ENCODE measurements around the gene ZNF48.
A peak's percentile ranks its signal among the peaks of the same experiment; 100 is the strongest.

The ZNF48 gene

GRCh38 chr16:30369091-30369937 is 25.9 kb upstream of the ZNF48 start:
- Histone ChIP-seq H3K79me1 (ENCODE audit: low read depth, low read length) (peaks cover 10% of the 10 kb centered on the region), H4K91ac (ENCODE audit: low read depth, low read length, poor library complexity) (no peak overlapping the region), H3K27ac (replicated peaks; ENCODE audit: low read length) (peak overlapping the region; percentile 84), H3K4me1 (ENCODE audit: control insufficient read depth in 2 of 2, insufficient read depth in 1 of 2, low read depth in 1 of 2, low read length in 2 of 2) (peaks cover 19 to 23% of the 10 kb centered on the region in 2 donors), H3K14ac (ENCODE audit: low read length) (no peak overlapping the region), H3K18ac (ENCODE audit: low read length) (peak overlapping the region; percentile 86), H3K23ac (ENCODE audit: low read depth, low read length, poor library complexity) (peak overlapping the region; percentile 78), H3K27me3 (ENCODE audit: control insufficient read depth in 3 of 3, insufficient read depth in 3 of 3, low read depth in 1 of 3, low read length in 3 of 3) (no peaks in the 10 kb centered on the region), H2BK15ac (ENCODE audit: low read length) (no peak overlapping the region), H2BK12ac (ENCODE audit: low read length) (no peak overlapping the region), H3K4ac (ENCODE audit: low read length) (no peak overlapping the region), H4K8ac (ENCODE audit: low read depth, low read length) (no peak overlapping the region), H3K9me3 (replicated peaks in 1 of 2; ENCODE audit: control insufficient read depth in 2 of 2, insufficient read depth in 1 of 2, low read depth in 1 of 2, low read length in 2 of 2) (no peaks in the 10 kb centered on the region), H2AFZ (ENCODE audit: low read length) (peak overlapping the region; percentile 75), H3K4me3 (ENCODE audit: low read length in 2 of 2) (peak overlapping the region; percentile 82 to 87), H2BK5ac (ENCODE audit: low read length) (peak overlapping the region; percentile 43), H3K4me2 (ENCODE audit: insufficient read depth, low read length, poor library complexity, severe bottlenecking) (peak overlapping the region; percentile 95), H2AK5ac (ENCODE audit: low read depth, low read length) (peak overlapping the region; percentile 47), H2BK120ac (ENCODE audit: low read depth, low read length) (no peak overlapping the region), H3K9ac (ENCODE audit: low read depth, low read length, poor library complexity) (peak overlapping the region; percentile 87), H3K36me3 (replicated peaks in 1 of 2; ENCODE audit: control insufficient read depth in 2 of 2, insufficient read depth in 2 of 2, low read length in 2 of 2) (peaks cover 4 to 28% of the 10 kb centered on the region in 2 donors)
- no peak for DNase-seq (ENCODE audit: low spot score)
- WGBS, 2 donors (ENCODE audit: extremely low coverage in 2 of 2, insufficient read length in 2 of 2, insufficient replicate concordance in 1 of 2) = no CpG with 5 or more reads among the region's 45 CpGs

DNA sequence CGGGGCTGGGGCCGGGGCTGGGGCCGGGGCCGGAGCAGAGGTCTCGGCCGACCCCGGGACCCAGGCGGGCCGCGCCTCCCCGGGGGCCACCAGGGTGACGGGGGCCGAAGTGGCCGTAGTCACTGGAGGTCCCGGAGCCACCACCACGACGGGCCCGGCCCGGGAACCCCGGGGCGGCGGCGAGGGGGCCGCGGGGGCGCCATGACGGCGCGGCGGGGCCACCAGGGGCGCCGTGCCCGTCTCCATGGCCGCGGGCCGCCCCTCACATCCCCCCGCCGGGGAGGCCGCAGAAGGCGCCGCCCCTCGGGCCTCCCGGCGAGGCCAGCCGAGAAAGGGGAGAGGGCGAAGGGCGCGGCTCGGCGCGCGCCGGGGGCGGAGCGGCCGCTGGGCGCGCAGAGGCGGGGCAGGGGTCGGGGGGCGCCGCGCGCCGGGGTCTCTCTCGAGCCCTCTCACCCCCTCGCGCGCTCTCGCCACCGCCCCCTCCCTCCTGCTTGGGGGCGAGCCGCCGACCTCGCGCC is 25.2 kb upstream of the ZNF48 start:
- Histone ChIP-seq H3K4me2 (ENCODE audit: insufficient read depth, low read length, poor library complexity, severe bottlenecking) (peak overlapping the region; percentile 95), H3K18ac (ENCODE audit: low read length) (peak overlapping the region; percentile 52), H3K4me3 (ENCODE audit: low read length in 2 of 2) (peak overlapping the region; percentile 82 to 87), H3K9me3 (replicated peaks in 1 of 2; ENCODE audit: control insufficient read depth in 2 of 2, insufficient read depth in 1 of 2, low read depth in 1 of 2, low read length in 2 of 2) (no peaks in the 10 kb centered on the region), H4K91ac (ENCODE audit: low read depth, low read length, poor library complexity) (no peak overlapping the region), H2BK12ac (ENCODE audit: low read length) (no peak overlapping the region), H4K8ac (ENCODE audit: low read depth, low read length) (no peak overlapping the region), H2BK120ac (ENCODE audit: low read depth, low read length) (no peak overlapping the region), H2BK15ac (ENCODE audit: low read length) (no peak overlapping the region), H3K27ac (replicated peaks; ENCODE audit: low read length) (peak overlapping the region; percentile 84), H3K9ac (ENCODE audit: low read depth, low read length, poor library complexity) (peak overlapping the region; percentile 87), H3K36me3 (replicated peaks in 1 of 2; ENCODE audit: control insufficient read depth in 2 of 2, insufficient read depth in 2 of 2, low read length in 2 of 2) (peaks cover 0 to 21% of the 10 kb centered on the region in 2 donors), H3K14ac (ENCODE audit: low read length) (no peak overlapping the region), H2AFZ (ENCODE audit: low read length) (peak overlapping the region; percentile 75), H3K79me1 (ENCODE audit: low read depth, low read length) (peaks cover 10% of the 10 kb centered on the region), H3K4me1 (ENCODE audit: control insufficient read depth in 2 of 2, insufficient read depth in 1 of 2, low read depth in 1 of 2, low read length in 2 of 2) (peaks cover 19 to 23% of the 10 kb centered on the region in 2 donors), H2BK5ac (ENCODE audit: low read length) (peak overlapping the region; percentile 43), H3K4ac (ENCODE audit: low read length) (no peak overlapping the region), H3K27me3 (ENCODE audit: control insufficient read depth in 3 of 3, insufficient read depth in 3 of 3, low read depth in 1 of 3, low read length in 3 of 3) (no peaks in the 10 kb centered on the region), H2AK5ac (ENCODE audit: low read depth, low read length) (no peak overlapping the region), H3K23ac (ENCODE audit: low read depth, low read length, poor library complexity) (peak overlapping the region; percentile 78)
- no peak for DNase-seq (ENCODE audit: low spot score)
- WGBS, 2 donors (ENCODE audit: extremely low coverage in 2 of 2, insufficient read length in 2 of 2, insufficient replicate concordance in 1 of 2) = no CpG with 5 or more reads among the region's 76 CpGs

DNA sequence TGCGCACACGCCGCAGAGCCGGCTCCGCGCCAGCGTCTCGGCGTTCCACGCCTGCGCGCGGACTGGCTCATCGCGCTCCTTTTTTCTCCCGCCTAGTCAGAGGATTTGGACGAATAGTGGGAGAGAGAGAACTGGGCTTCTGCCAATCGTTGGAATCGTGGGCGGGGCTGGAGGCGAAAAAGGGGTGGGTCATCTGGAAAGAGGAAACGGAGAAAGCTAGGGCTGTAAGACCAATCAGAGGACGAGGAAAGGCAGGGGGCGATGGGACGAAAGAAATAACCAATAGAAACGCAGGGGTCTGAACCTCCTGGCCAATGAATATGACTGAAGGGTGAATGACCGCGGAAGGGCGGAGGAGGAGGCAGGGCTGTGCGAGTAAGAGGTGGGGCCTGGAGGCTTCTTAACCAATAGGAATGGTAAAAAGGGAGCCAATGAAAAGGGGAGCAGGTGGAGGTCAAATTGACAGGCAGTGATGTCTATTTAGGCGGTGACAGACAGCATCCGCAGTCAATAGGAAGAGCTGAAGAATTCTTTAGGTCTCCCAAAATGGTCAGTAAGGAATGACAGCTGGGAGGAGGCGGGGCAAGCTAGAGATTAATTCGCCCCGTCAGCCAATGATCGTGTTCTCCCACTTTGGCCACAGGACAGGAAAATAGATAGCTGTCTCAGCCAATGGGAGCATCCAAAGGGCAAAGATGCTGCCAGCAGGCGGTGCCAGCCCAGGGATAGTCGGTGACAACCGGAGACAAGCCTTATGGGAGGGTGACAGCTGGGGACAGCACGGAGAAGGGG is 24.6 kb upstream of the ZNF48 start, which contains the start of gene TBC1D10B:
TSS of gene TBC1D10B (minus strand) at position 39 of the 792 bp plus-strand sequence. CDS start 311 bp downstream, outside the sequence.
- DNase-seq (ENCODE audit: low spot score) = peak; percentile 100
- Histone ChIP-seq H2AFZ (ENCODE audit: low read length) (peak within 1 kb of the TSS; percentile 75), H3K18ac (ENCODE audit: low read length) (peak within 1 kb of the TSS; percentile 86), H3K27ac (replicated peaks; ENCODE audit: low read length) (peak within 1 kb of the TSS; percentile 84), H2BK5ac (ENCODE audit: low read length) (peak within 1 kb of the TSS; percentile 84), H2BK15ac (ENCODE audit: low read length) (no peak within 1 kb of the TSS), H3K27me3 (ENCODE audit: control insufficient read depth in 3 of 3, insufficient read depth in 3 of 3, low read depth in 1 of 3, low read length in 3 of 3) (no peaks in the 10 kb centered on the region), H2BK12ac (ENCODE audit: low read length) (no peak within 1 kb of the TSS), H3K4me3 (ENCODE audit: low read length in 2 of 2) (peak within 1 kb of the TSS; percentile 82 to 87), H3K9me3 (replicated peaks in 1 of 2; ENCODE audit: control insufficient read depth in 2 of 2, insufficient read depth in 1 of 2, low read depth in 1 of 2, low read length in 2 of 2) (no peaks in the 10 kb centered on the region), H3K4me2 (ENCODE audit: insufficient read depth, low read length, poor library complexity, severe bottlenecking) (peak within 1 kb of the TSS; percentile 95), H3K9ac (ENCODE audit: low read depth, low read length, poor library complexity) (peak within 1 kb of the TSS; percentile 87), H3K4me1 (ENCODE audit: control insufficient read depth in 2 of 2, insufficient read depth in 1 of 2, low read depth in 1 of 2, low read length in 2 of 2) (peaks cover 23% of the 10 kb centered on the region in 2 donors), H3K23ac (ENCODE audit: low read depth, low read length, poor library complexity) (peak within 1 kb of the TSS; percentile 78), H3K36me3 (replicated peaks in 1 of 2; ENCODE audit: control insufficient read depth in 2 of 2, insufficient read depth in 2 of 2, low read length in 2 of 2) (peaks cover 0 to 15% of the 10 kb centered on the region in 2 donors), H3K14ac (ENCODE audit: low read length) (no peak within 1 kb of the TSS), H4K91ac (ENCODE audit: low read depth, low read length, poor library complexity) (no peak within 1 kb of the TSS), H2BK120ac (ENCODE audit: low read depth, low read length) (no peak within 1 kb of the TSS), H2AK5ac (ENCODE audit: low read depth, low read length) (peak within 1 kb of the TSS; percentile 47), H3K79me1 (ENCODE audit: low read depth, low read length) (peaks cover 10% of the 10 kb centered on the region), H4K8ac (ENCODE audit: low read depth, low read length) (no peak within 1 kb of the TSS), H3K4ac (ENCODE audit: low read length) (no peak within 1 kb of the TSS)
- WGBS, 2 donors (ENCODE audit: extremely low coverage in 2 of 2, insufficient read length in 2 of 2, insufficient replicate concordance in 1 of 2) = no CpG with 5 or more reads among the region's 40 CpGs
